H1 (cell line): ENCODE data around the gene GAS6. TPM values are rescaled to one million over a fixed set of nuclear protein-coding genes. Genes with fewer than 3 reads are reported as not detected.

Experiments used
- CTCF ChIA-PET: fragments of 300-600 bp; sonication (Branson Sonifier 250); formaldehyde crosslinking; loops from one replicate; lab custom pipeline; 2021; ENCODE audit not compliant: partially characterized antibody; lab: Charles Lee
- POLR2A ChIA-PET: fragments of 300-600 bp; sonication (Branson Sonifier 250); formaldehyde crosslinking; loops from one replicate; lab custom pipeline; 2021; ENCODE audit warnings: inconsistent platforms; ENCODE audit not compliant: partially characterized antibody; lab: Charles Lee
- DNase-seq, 2 experiments: peaks; one replicate each; pipeline versions ENCODE4 v3.0.0 to v3.0.0-alpha.2; 2010 to 2022; ENCODE audit warnings: low spot score in 2 of 2, low read depth in 1 of 2, mixed read lengths in 1 of 2
- FAIRE-seq: peaks from 2 replicates; lab custom pipeline; 2011; peaks lifted over from hg19 to GRCh38; lab: Jason Lieb, UNC
- H2AFZ ChIP-seq: 2 replicates; pipeline ENCODE4 v1.8.1; 2012; ENCODE audit warnings: low read length, inconsistent platforms
- H2AK5ac ChIP-seq: 2 replicates; pipeline ENCODE4 v1.6.1; 2013; ENCODE audit warnings: low read depth, low read length
- H2BK120ac ChIP-seq: replicated peaks from 2 replicates; pipeline ENCODE3; 2013; ENCODE audit warnings: low read depth, low read length, inconsistent platforms
- H2BK12ac ChIP-seq: 2 replicates; pipeline ENCODE4 v1.6.1; 2013; ENCODE audit warnings: low read depth, low read length
- H2BK15ac ChIP-seq: 2 replicates; pipeline ENCODE4 v1.6.1; 2013; ENCODE audit warnings: low read length
- H2BK20ac ChIP-seq: 2 replicates; pipeline ENCODE4 v1.6.1; 2013; ENCODE audit warnings: low read length
- H2BK5ac ChIP-seq: 2 replicates; pipeline ENCODE4 v1.6.1; 2013; ENCODE audit warnings: low read depth, low read length
- H3K14ac ChIP-seq: 2 replicates; pipeline ENCODE4 v1.6.1; 2013; ENCODE audit warnings: inconsistent platforms; ENCODE audit not compliant: insufficient read length
- H3K18ac ChIP-seq: 2 replicates; pipeline ENCODE4 v1.6.1; 2013; ENCODE audit warnings: low read length; ENCODE audit errors: extremely low read depth
- H3K23ac ChIP-seq: 2 replicates; pipeline ENCODE4 v1.6.1; 2013; ENCODE audit warnings: inconsistent platforms; ENCODE audit not compliant: insufficient read length
- H3K23me2 ChIP-seq: 2 replicates; pipeline ENCODE4 v1.6.1; 2013; ENCODE audit warnings: low read depth, low read length
- H3K27ac ChIP-seq: 2 replicates; pipeline ENCODE4 v1.6.1; 2011; ENCODE audit warnings: low read depth, low read length, inconsistent platforms
- H3K27me3 ChIP-seq, 4 experiments: replicated peaks in 1 of 4; 1 replicate in 1 of 4; 2 replicates in 3 of 4; pipeline versions ENCODE4 v1.6.1 to v1.8.1; 2011 to 2013; ENCODE audit warnings: low read length in 3 of 4, mild to moderate bottlenecking in 3 of 4, inconsistent platforms in 2 of 4, mixed read lengths in 2 of 4, moderate library complexity in 1 of 4; ENCODE audit not compliant: control insufficient read depth in 3 of 4, insufficient read depth in 3 of 4; ENCODE audit errors: extremely low read depth in 1 of 4
- H3K36me3 ChIP-seq, 4 experiments: 2 replicates each; pipeline versions ENCODE4 v1.6.1 to v1.8.1; 2011 to 2013; ENCODE audit warnings: mild to moderate bottlenecking in 4 of 4, low read length in 3 of 4, moderate library complexity in 2 of 4, control low read depth in 1 of 4, inconsistent platforms in 1 of 4; ENCODE audit not compliant: insufficient read depth in 4 of 4, control insufficient read depth in 2 of 4
- H3K4ac ChIP-seq: replicated peaks from 2 replicates; pipeline ENCODE3; 2013; ENCODE audit warnings: low read length, low read depth, mixed read lengths, inconsistent platforms; ENCODE audit not compliant: insufficient read length
- H3K4me1 ChIP-seq, 4 experiments: replicated peaks in 1 of 4; 1 replicate in 1 of 4; 2 replicates in 3 of 4; pipeline versions ENCODE4 v1.6.1 to v1.8.1; 2011 to 2013; ENCODE audit warnings: low read length in 3 of 4, inconsistent platforms in 2 of 4, mixed read lengths in 1 of 4; ENCODE audit not compliant: insufficient read depth in 4 of 4, control insufficient read depth in 3 of 4
- H3K4me2 ChIP-seq, 2 experiments: 2 replicates each; pipeline versions ENCODE4 v1.6.1 to v1.8.1; 2011 to 2013; ENCODE audit warnings: low read depth in 2 of 2, low read length in 2 of 2, control low read depth in 1 of 2, inconsistent platforms in 1 of 2, mild to moderate bottlenecking in 1 of 2; ENCODE audit not compliant: insufficient read depth in 1 of 2
- H3K4me3 ChIP-seq, 4 experiments: fragments of 200-600, 300-600 bp in 1 of 4; sonication (generic), shearing (Covaris generic), sonication (Bioruptor Twin) in 1 of 4; 2 replicates each; pipeline versions ENCODE4 v1.5.1 to v1.8.1; 2011 to 2016; ENCODE audit warnings: low read length in 4 of 4, low read depth in 3 of 4, control low read depth in 2 of 4, inconsistent platforms in 2 of 4, mild to moderate bottlenecking in 2 of 4, mixed read lengths in 1 of 4, moderate library complexity in 1 of 4; ENCODE audit not compliant: insufficient read depth in 2 of 4; ENCODE audit errors: extremely low read depth in 1 of 4
- H3K56ac ChIP-seq: replicated peaks from 2 replicates; pipeline ENCODE3; 2013; ENCODE audit warnings: low read depth, mild to moderate bottlenecking, mixed read lengths, low read length, inconsistent platforms; ENCODE audit not compliant: insufficient read length
- H3K79me1 ChIP-seq: 2 replicates; pipeline ENCODE4 v1.6.1; 2013; ENCODE audit warnings: low read depth, low read length, control low read depth
- H3K79me2 ChIP-seq, 2 experiments: 2 replicates each; pipeline versions ENCODE4 v1.6.1 to v1.8.1; 2012 to 2013; ENCODE audit warnings: low read length in 2 of 2, mild to moderate bottlenecking in 2 of 2, inconsistent platforms in 1 of 2; ENCODE audit not compliant: insufficient read depth in 2 of 2, control insufficient read depth in 1 of 2
- H3K9ac ChIP-seq, 4 experiments: replicated peaks in 1 of 4; 1 replicate in 1 of 4; 2 replicates in 3 of 4; pipeline versions ENCODE4 v1.6.1 to v1.8.1; 2011 to 2013; ENCODE audit warnings: low read depth in 3 of 4, low read length in 3 of 4, control low read depth in 2 of 4, mild to moderate bottlenecking in 2 of 4, moderate library complexity in 2 of 4, inconsistent platforms in 1 of 4; ENCODE audit errors: extremely low read depth in 1 of 4
- H3K9me3 ChIP-seq, 2 experiments: 2 replicates each; pipeline versions ENCODE4 v1.6.1 to v1.8.1; 2012 to 2013; ENCODE audit warnings: mild to moderate bottlenecking in 2 of 2, moderate library complexity in 2 of 2, control low read depth in 1 of 2, inconsistent platforms in 1 of 2, low read depth in 1 of 2, low read length in 1 of 2, mixed read lengths in 1 of 2; ENCODE audit not compliant: insufficient read depth in 2 of 2
- H4K20me1 ChIP-seq, 2 experiments: replicated peaks in 1 of 2; 2 replicates each; pipeline versions ENCODE3 to v1.8.1; 2011 to 2013; ENCODE audit warnings: inconsistent platforms in 2 of 2, low read length in 2 of 2, mild to moderate bottlenecking in 1 of 2; ENCODE audit not compliant: insufficient read depth in 2 of 2, control insufficient read depth in 1 of 2
- H4K5ac ChIP-seq: 2 replicates; pipeline ENCODE4 v1.6.1; 2013; ENCODE audit warnings: low read length, low read depth, mixed read lengths, inconsistent platforms; ENCODE audit not compliant: insufficient read length
- H4K8ac ChIP-seq: 2 replicates; pipeline ENCODE4 v1.8.0; 2013; ENCODE audit warnings: mild to moderate bottlenecking, moderate library complexity, low read length, inconsistent platforms; ENCODE audit not compliant: insufficient read depth; ENCODE audit errors: extremely low read depth
- H4K91ac ChIP-seq: replicated peaks from 2 replicates; pipeline ENCODE3; 2013; ENCODE audit warnings: low read length, mixed read lengths, inconsistent platforms; ENCODE audit not compliant: insufficient read length
- GABPA ChIP-seq: IDR thresholded peaks from 2 replicates; pipeline ENCODE4 v1.6.1; 2011; ENCODE audit warnings: mild to moderate bottlenecking, low read length, moderate library complexity, borderline replicate concordance; ENCODE audit not compliant: insufficient read depth
- RFX5 ChIP-seq: IDR thresholded peaks from 2 replicates; pipeline ENCODE4 v1.6.1; 2011; ENCODE audit warnings: low read depth, low read length, improper control_type of control experiment, borderline replicate concordance
- WGBS, 2 experiments: shearing (Covaris generic) in 1 of 2; methylation state at CpG; one replicate each; pipeline versions ENCODE4 v1.1.6 to v1.1.7; 2013 to 2015; ENCODE audit warnings: low lambda C conversion rate in 2 of 2, mixed read lengths in 2 of 2, inconsistent platforms in 1 of 2, low coverage in 1 of 2, missing lambda C conversion rate in 1 of 2; ENCODE audit not compliant: insufficient replicate concordance in 2 of 2, insufficient coverage in 1 of 2, insufficient read length in 1 of 2; ENCODE audit errors: extremely low coverage in 1 of 2, missing lambda C conversion rate in 1 of 2; 5-methylcytosine and 5-hydroxymethylcytosine counted together
- polyA plus RNA-seq, 7 experiments: library from polyadenylated mRNA; depleted of rRNA in 3 of 7; stranded (reverse) in 5 of 7; unstranded in 2 of 7; fragments of >200 nt in 5 of 7; fragments of 200-250 nt in 2 of 7; gene quantifications; 1 replicate in 5 of 7; 2 replicates in 1 of 7; 4 replicates in 1 of 7; pipeline versions ENCODE4 v1.2.1 to v1.2.3, GENCODE V29; 2011 to 2013; ENCODE audit warnings: missing spikeins in 2 of 7, mixed read lengths in 2 of 7
- total RNA-seq: library from RNA; stranded (reverse); fragmentation: NEBNext Ultra II Directional; extraction: Animal tissue kit (Norgen Biotek cat#: 25700); gene quantifications from 2 replicates; pipeline ENCODE4 v1.2.1, GENCODE V29; 2021

The GAS6 gene
- total and polyA plus RNA-seq, 2 of the 8 experiments (the other 6 are each of a cell fraction or from before 2014, with no cell fraction given): 18.6 to 31.0 TPM

DNA sequence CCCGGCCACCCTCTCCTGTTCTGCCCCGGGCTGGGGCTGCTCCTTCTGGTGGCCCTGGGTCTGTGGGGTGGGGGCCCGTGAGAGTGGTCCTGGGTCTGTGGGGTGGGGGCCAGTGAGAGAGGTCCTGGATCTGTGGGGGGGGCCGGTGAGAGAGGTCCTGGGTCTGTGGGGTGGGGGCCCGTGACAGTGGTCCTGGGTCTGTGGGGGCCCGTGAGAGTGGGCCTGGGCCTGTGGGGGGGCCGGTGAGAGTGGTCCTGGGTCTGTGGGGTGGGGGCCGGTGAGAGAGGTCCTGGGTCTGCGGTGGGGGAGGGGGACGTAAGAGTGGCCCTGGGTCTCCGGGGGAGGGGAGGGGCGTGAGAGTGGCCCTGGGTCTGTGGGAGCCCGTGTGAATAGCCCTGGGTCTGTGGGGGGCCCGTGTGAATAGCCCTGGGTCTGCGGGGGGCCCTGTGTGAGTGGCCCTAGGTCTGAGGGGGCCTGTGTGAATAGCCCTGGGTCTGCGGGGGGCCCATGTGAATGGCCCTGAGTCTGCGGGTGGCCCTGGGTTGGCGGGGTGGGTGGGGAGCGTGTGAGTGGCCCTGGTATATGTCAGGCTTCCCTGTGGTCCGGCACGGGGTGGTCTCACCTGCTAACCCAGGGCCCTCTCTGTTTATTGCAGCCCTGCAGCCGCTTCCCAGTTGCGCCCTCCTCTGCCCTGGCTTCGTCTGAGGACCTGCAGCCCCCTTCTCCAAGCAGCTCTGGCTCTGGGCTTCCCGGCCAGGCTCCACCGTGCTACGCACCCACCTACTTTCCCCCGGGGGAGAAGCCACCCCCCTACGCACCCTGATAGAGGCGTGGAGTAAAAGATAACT lies 52.6 kb downstream of the GAS6 start:
- Histone ChIP-seq H4K5ac (no peak overlapping the region), H3K79me1 (no peaks in the 10 kb centered on the region), H4K91ac (no peak overlapping the region), H2BK120ac (no peak overlapping the region), H3K23ac (no peak overlapping the region), H2BK20ac (no peak overlapping the region), H3K36me3 (no peaks in the 10 kb centered on the region), H3K23me2 (no peaks in the 10 kb centered on the region), H2BK5ac (no peak overlapping the region), H3K4me1 (no peaks in the 10 kb centered on the region), H3K14ac (no peak overlapping the region), H4K8ac (no peak overlapping the region), H3K27me3 (no peaks in the 10 kb centered on the region), H2BK15ac (no peak overlapping the region), H2AFZ (no peak overlapping the region), H3K4me2 (no peak overlapping the region), H3K56ac (no peak overlapping the region), H3K18ac (no peak overlapping the region), H3K9ac (no peak overlapping the region), H3K79me2 (no peaks in the 10 kb centered on the region), H4K20me1 (peaks cover 0 to 2% of the 10 kb centered on the region in 2 experiments), H3K27ac (no peak overlapping the region), H3K4ac (no peak overlapping the region), H2BK12ac (no peak overlapping the region), H3K9me3 (peaks cover 6 to 8% of the 10 kb centered on the region in 2 experiments; a peak in 2 of 4 replicates), H3K4me3 (no peak overlapping the region), H2AK5ac (no peak overlapping the region)
- FAIRE-seq (no peak), DNase-seq (no peak)
- ChIA-PET CTCF (interaction anchor here (1.0 to 1.6 kb wide), 3 partner anchors 9 to 85 kb away, joined by 3 to 8 read pairs (median 3); no protein-coding TSS in a partner anchor), POLR2A (no interaction called here)
- WGBS, 2 experiments: 87% methylated on average over 8 of the region's 30 CpGs; no CpG with 5 or more reads in 1 of the 2 experiments
- TF ChIP-seq GABPA: no peak
- TF ChIP-seq RFX5: no peak
